BJ (cell line): Measurements from ENCODE around the gene ANKRD12. TPM values are rescaled to one million over a fixed set of nuclear protein-coding genes. Genes with fewer than 3 reads are reported as not detected.

Experiments
- CTCF ChIA-PET: fragments of 350-600 bp; formaldehyde crosslinking; extraction: SDS; loops from one replicate; lab custom pipeline; 2021; ENCODE audit warnings: antibody characterized with exemption, inconsistent platforms; lab: Yijun Ruan, JAX
- POLR2A ChIA-PET: fragments of 300-600 bp; sonication (Branson Sonifier 250); formaldehyde crosslinking; extraction: SDS; loops from one replicate; lab custom pipeline; 2021; ENCODE audit warnings: antibody characterized with exemption; lab: Charles Lee
- DNase-seq: peaks from one replicate; pipeline ENCODE4 v3.0.0-alpha.2; 2011; ENCODE audit warnings: low read depth
- H3K27me3 ChIP-seq: 2 replicates; pipeline ENCODE4 v1.6.0; 2011; ENCODE audit warnings: low read length; ENCODE audit not compliant: control insufficient read depth, insufficient read depth
- H3K36me3 ChIP-seq: 2 replicates; pipeline ENCODE4 v1.5.1; 2011; ENCODE audit warnings: low read length; ENCODE audit not compliant: control insufficient read depth, insufficient read depth
- H3K4me3 ChIP-seq: 2 replicates; pipeline ENCODE4 v1.5.1; 2011; ENCODE audit warnings: low read depth, mild to moderate bottlenecking, control low read depth, low read length
- polyA plus RNA-seq: library from polyadenylated mRNA; depleted of rRNA; stranded (reverse); fragments of >200 nt; gene quantifications from 2 replicates; pipeline ENCODE4 v1.2.3, GENCODE V29; 2011
- TF ChIP-seq, protein P1 (sequence below): IDR thresholded peaks from 2 replicates; pipeline ENCODE4 v1.5.1; 2011; ENCODE audit warnings: low read depth, mild to moderate bottlenecking, control low read depth, inconsistent platforms, low read length, moderate library complexity; ENCODE audit not compliant: insufficient read depth

ANKRD12 gene
- polyA plus RNA-seq, 1 experiment, result 3.0 TPM

DNA sequence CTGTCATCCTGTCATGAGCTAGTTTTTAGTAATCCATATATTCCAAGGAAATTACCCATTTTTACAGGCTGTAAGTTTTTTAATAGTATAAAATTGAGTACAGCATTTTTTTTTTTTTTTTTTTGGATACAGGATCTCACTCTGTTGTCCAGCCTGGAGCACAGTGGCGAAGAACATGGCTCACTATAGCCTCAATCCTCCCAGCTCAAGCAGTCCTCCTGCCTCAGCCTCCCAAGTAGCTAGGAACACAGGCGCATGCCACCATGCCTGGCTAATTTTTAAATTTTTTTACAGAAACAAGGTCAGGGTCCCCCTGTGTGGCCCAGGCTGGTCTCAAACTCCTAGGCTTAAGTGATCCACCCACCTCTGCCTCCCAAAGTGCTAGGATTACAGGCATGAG, 56.5 kb downstream of the ANKRD12 start:
- CTCF ChIA-PET, result no interaction called here
- H3K36me3 ChIP-seq, result peaks cover 2% of the 10 kb centered on the region; the same call in 1 of the 2 replicates
- POLR2A ChIA-PET, result no interaction called here
- TF ChIP-seq, protein P1, sequence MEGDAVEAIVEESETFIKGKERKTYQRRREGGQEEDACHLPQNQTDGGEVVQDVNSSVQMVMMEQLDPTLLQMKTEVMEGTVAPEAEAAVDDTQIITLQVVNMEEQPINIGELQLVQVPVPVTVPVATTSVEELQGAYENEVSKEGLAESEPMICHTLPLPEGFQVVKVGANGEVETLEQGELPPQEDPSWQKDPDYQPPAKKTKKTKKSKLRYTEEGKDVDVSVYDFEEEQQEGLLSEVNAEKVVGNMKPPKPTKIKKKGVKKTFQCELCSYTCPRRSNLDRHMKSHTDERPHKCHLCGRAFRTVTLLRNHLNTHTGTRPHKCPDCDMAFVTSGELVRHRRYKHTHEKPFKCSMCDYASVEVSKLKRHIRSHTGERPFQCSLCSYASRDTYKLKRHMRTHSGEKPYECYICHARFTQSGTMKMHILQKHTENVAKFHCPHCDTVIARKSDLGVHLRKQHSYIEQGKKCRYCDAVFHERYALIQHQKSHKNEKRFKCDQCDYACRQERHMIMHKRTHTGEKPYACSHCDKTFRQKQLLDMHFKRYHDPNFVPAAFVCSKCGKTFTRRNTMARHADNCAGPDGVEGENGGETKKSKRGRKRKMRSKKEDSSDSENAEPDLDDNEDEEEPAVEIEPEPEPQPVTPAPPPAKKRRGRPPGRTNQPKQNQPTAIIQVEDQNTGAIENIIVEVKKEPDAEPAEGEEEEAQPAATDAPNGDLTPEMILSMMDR, result no peak
- no peak for DNase-seq
- no peak overlapping the region for H3K4me3 ChIP-seq
- H3K27me3 ChIP-seq, result no peaks in the 10 kb centered on the region

DNA sequence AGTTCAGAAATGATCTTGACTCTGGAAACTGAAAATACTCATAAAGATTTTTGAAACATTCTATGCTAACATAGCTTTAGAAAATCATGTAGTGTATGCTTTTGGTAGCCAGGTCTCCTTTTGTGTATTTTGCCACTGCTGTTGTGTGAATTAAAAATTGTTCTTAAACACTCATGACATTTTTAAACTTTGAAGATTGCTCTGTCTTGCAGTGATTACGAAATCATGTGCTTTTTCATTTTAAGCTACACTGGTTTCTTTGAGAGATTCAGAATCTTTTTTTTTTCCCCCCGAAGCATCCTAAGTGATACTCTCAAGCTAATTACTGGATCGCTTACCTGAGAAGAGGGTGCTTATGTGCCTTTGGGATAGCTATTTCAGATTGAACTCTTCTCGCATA, 60.0 kb downstream of the ANKRD12 start:
- DNase-seq, result no peak
- POLR2A ChIA-PET, result no interaction called here
- Histone ChIP-seq H3K27me3 (no peaks in the 10 kb centered on the region), H3K4me3 (no peak overlapping the region), H3K36me3 (peaks cover 2% of the 10 kb centered on the region; the same call in 1 of the 2 replicates)
- TF ChIP-seq, protein P1, result no peak
- CTCF ChIA-PET, result interaction anchor here (0.6 to 1.4 kb wide), 3 partner anchors 8 to 263 kb away, joined by 3 to 5 read pairs (median 5); no protein-coding TSS in a partner anchor

DNA sequence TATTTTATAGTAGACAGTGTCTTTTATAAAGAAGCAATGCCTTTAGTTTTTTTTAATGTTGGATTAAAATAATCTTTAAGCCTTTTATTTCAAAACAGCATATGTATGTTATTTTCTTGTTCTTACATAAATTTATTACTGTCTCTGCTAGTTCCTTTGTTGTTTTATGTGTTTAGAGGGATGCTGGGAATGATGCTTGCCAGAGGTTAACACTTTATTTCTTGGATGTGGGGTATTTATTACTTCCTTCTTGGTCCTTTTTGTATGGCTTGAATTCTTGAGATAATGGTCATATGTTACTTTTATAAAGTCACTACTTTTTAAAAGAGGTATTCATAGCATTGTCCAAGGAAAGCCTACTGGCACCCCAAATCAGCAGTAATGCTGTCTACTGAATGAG, 63.1 kb downstream of the ANKRD12 start:
- Histone ChIP-seq H3K27me3 (no peaks in the 10 kb centered on the region), H3K36me3 (0 out of 2 replicates have a peak, but pooled peaks cover 1% of the 10 kb centered on the region), H3K4me3 (no peak overlapping the region)
- no peak for DNase-seq
- ChIA-PET CTCF (no interaction called here), POLR2A (no interaction called here)
- TF ChIP-seq, protein P1, result no peak

DNA sequence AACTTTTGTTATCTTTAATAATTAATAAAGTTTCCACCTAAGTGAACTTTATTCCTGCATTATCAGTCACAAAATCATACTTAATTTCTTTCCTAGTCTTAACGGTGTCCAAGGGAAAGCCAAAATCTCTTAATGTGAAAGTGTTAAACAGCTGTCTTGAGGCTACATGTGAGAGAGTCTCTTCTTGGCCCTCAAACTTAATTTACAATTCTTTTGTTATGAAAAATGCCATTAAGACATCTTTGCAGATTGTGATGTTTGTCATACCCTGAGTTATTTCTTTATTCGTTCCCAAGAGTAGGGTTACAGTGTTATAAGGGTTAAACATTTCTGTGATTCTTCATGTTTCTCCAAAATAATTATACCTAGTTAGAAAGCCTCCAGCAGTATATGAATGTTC, 64.6 kb downstream of the ANKRD12 start:
- DNase-seq, result no peak
- H3K27me3 ChIP-seq, result no peaks in the 10 kb centered on the region
- TF ChIP-seq, protein P1, result no peak
- H3K4me3 ChIP-seq, result no peak overlapping the region
- ChIA-PET POLR2A (no interaction called here), CTCF (no interaction called here)
- 0 out of 2 replicates have a peak, but pooled peaks cover 2% of the 10 kb centered on the region for H3K36me3 ChIP-seq

DNA sequence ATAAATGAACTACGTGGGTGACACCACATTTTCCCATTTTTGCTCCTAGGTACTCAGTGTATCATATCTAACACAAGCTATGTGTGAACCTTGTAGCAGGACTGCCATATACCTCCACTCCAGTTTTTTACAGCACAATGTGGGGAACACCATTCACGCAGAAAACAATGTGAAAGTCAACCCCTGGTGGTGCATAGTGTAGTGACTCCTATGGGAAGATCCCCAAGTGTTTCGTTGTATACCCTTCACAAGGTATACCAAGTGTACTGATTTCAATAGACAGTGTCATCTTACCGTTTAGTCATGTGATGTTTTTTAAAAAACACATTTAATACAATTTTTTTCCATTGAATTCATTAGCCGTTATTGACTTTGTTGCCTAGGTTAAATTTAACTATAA, 68.1 kb downstream of the ANKRD12 start:
- TF ChIP-seq, protein P1, result no peak
- H3K27me3 ChIP-seq, result no peaks in the 10 kb centered on the region
- no peak overlapping the region for H3K4me3 ChIP-seq
- ChIA-PET CTCF (interaction anchor here (0.6 to 1.8 kb wide), 2 partner anchors 16 to 316 kb away, joined by 4 to 5 read pairs; no protein-coding TSS in a partner anchor), POLR2A (no interaction called here)
- DNase-seq, result no peak
- H3K36me3 ChIP-seq, result 0 out of 2 replicates have a peak, but pooled peaks cover 2% of the 10 kb centered on the region
